ENCODE data around the gene CAPN7.
A peak's percentile ranks its signal among the peaks of the same experiment; 100 is the strongest.

The CAPN7 gene

DNA sequence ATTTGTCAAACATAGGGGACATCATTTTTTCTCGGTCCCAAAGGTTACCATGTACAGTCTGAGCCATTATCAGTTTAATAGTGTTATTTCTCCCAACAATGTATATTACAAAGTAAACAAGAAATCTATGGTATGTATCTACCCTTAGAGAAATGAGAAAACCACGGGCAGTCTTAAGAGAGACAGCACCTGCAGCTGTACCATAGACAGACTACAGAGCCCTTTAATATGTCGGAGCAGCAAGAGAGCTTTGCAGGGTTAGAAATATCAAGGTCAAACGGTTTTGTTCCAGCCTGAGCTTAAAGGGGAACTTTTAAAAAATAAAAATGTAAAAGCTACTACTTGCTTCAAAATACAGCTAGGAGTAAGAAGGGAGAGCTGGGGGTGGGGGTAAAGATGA, 73.2 kb downstream of the CAPN7 start:
- FAIRE-seq: no peak

DNA sequence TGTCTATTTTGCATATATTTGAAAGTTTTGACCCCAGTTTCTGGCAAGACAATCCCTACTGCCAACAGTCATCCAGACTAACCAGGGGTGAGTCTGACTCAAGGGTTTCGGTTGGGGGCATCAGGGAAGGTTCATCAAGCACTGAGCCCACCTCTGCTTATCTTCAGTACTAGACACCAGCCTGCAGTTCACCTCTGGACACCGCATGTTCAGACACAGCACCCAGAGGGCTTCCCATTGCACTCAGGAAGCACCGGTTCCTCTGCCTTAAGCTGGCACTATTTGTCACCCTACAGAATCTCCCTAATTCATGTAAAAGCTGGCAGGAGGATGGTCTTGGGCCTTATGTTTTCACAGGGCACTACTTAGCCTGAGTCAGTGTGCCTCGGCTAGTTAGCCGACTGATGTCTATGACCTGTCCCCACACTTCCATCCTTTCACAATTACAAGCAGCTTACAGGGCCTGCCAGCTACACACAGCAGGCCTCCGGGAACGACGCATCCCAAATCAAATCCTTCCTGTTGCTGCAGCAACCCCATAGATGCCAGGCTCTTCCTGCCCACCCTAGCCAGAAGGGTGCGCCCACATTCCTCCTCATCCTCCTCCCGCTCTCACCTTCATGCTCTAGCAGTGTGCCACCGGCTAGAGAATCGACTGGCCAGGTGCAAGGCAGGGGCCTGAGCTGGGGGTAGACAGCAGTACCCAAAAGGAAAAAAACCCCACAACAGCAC, 73.8 kb downstream of the CAPN7 start:
- no peak for FAIRE-seq

DNA sequence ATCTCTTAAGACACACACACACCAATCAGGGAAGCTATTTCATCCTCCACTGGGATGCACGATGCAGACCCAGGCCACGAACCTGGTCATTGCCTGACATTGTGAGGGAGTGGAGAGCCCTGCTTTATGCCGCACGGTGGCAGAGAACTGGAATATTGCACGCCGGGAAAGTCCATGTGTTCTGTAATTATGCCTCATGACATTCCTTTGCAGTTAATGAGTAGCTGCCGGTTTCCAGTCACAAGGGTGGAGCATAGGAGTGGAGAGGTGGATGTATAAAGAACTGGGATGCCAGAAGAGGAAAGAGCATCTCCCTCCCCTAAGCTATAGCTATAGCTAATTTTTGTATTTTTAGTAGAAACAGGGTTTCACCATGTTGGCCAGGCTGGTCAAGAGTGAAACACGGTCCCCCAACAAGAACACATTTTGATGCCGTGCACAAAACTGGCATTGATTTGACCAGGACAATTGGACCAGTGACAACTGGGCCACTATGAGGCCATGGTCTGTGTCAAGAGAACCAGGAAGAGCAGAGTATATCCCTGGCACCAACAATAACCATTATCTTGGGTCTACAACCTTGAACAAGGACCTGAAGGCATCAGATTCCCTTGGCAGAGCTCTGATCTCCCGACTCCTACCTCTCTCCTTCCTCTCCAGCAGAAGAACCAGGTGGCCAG, 74.9 kb downstream of the CAPN7 start:
- no peak for FAIRE-seq

DNA sequence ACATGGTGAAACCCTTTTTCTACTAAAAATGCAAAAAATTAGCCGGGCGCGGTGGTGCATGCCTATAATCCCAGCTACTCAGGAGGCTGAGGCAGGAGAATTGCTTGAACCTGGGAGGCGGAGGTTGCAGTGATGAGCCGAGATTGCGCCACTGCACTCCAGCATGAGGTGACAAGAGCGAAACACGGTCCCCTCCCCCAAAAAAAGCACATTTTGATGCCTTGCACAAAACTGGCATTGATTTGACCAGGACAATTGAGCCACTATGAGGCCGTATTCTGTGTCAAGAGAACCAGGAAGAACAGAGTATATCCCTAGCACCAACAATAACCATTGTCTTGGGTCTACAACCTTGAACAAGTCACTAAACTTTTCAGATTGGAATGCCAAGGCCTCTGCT, 75.8 kb downstream of the CAPN7 start:
- FAIRE-seq: no peak

DNA sequence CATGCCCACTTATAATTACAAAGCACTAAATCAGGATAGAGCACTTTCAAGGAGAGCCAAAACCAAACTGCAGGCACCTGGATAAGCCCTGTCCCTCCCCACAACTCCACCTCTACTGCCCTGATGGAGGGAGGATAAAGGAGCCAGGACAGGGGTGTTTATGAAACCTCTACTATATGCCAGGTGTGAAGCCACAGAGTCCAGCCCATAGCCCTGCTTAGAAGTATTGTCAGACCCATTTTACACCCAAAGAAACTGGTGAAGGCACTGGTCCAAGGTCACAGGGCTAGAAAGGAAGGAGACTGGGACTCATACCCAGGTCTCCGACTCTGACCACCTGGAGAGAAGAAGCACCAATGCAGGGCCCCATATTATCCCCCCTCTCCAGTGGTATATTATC, 77.7 kb downstream of the CAPN7 start:
- FAIRE-seq: no peak

DNA sequence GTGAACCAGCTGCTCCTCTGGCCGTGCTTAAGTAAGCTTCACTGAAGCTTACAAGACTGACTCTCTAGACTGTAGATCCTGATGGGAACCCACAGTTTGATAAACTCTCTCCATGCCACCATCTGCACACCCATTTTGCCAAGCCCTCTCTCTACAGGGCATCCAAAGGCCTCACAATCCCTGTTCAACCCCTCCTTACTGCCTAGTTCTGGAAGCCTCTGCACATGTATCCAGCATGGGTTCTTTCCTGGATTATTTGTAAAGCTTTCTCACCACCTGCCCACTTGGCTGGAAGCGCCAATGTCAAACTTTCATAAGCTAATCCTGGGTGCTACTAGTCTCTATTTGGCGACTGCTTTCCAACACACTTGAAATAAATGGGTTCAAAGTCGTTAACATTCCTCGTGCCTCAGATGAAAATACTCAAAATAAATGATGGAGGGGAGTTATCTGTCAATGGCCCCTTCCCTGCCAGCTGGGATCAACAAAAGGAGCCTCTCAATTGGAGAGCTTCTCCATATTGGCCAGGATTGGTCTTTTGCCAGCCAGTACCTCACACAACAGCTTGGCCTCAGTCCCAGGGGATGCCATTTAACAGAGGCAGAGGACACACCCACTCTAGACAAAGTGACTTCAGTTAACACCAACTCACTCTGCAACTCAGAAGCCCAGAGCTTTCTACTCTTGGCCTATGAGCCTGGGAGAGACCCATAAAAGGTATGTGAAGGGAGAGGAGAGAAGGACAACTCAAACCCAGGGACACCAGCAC, 78.3 kb downstream of the CAPN7 start:
- FAIRE-seq: no peak

DNA sequence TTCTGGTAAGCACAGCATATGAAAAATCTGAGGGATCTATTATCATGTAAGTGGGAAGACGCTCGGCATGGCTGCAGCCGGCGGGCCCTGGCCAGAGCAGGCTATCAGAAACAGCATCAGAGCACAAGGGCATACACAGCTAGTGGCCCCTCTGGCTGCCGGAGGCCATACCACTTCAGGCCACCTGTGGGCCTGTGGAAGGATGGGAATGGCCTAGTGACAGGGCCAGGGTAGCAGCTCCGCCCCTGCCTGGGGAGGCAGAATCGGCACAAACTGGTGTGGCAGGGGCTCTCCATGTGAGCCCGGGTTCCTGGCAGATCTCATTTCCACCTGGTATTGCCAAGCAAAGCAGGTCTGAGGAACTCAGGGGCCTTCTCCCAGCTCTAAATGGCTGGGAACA, 80.0 kb downstream of the CAPN7 start:
- no peak for FAIRE-seq

DNA sequence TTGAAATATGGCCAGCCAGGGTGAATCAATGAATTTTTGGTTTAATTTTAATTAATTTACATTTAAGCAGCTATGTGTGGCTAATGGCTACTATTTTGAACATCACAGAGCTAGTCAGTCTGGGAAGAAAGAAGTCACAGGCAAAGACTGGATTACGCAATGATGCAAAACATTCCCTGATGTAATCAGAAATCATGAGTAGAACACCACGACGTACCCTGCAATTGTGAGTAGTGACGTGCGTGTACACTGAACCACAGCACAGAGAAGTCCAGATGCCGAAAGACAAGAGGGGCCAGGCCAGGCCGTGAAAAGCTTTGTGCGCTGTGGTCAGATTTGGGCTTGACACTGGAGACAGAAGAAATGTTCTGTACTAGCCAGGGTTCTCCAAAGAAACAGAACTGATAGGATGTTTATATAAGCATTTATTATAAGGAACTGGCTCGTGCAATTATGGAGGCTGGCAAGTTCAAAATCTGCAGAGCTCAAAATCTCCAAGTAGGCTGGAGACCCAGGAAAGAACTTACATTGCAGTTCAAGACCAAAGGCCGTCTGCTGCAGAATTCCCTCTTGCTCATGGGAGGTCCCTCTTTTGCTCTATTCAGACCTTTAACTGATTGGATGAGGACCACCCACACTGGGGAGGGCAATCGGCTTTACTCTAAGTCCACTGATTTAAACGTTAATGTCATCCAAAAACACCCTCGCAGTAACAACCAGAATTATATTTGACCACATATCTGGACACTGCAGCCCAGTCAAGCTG, 81.7 kb downstream of the CAPN7 start:
- no peak for FAIRE-seq

DNA sequence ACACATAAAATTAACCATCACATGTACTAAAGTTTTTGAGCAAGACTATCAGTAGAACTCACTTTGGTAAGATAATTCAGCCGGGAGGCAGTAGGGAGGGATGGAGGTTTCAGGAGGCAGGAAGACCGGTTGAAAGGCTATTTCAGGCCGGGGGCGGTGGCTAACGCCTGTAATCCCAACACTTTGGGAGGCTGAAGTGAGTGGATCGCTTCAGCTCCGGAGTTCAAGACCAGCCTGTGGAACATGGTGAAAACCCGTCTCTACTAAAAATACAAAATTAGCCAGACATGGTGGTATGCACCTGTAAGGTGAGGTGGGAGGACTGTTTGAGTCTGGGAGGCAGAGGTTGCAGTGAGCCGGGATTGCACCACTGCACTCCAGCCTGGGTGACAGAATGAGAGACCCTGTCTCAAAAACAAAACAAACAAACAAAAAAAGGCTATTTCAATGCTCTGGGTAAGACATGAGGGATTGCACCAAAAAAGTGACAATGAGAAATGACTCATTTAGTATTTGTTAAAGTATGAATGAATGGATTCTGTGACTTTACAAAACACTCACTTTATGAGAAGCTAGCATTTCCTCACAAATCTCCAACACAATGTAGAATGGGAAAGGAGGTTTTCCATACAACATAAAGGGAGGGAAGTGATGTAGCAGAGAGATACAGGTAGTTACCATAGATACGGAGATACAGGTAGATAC, 82.4 kb downstream of the CAPN7 start:
- FAIRE-seq: no peak

DNA sequence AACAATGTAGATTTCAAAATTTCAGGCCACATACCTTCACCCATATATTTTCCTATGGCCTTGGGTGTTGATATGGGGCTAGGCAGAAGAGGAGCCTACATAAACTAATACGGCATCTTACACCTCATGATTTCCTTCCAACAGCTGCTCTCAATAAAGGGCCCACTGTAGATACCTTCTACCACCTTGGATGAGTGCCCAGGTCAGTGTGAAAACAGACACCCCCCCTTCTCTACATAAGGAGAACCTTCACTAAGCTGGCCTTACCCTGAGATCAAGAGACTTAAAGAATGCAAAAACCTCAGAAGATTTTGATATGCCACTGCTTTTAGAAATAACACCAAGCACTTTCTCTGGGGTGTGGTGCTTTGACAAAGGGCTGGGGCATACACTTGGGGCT, 83.6 kb downstream of the CAPN7 start:
- no peak for FAIRE-seq

DNA sequence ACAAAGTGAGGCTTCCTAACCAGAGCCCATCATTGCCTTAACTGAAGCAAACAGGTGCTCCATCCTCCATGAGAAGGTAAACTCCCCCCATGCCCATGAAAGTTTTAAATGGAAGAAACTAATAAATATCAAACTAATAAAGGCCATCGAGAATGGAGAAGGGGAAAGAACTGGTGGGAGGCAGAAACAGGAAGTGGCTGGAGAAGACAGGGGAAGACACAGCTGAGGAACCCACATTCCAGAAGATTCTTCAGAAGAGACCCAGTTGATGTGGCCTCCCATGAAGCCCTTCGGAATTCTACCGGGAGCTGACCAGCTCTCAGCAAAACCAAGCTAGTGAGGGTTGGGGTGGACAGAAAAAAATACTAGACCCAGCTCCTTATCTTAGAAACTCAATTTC, 84.7 kb downstream of the CAPN7 start:
- no peak for FAIRE-seq

DNA sequence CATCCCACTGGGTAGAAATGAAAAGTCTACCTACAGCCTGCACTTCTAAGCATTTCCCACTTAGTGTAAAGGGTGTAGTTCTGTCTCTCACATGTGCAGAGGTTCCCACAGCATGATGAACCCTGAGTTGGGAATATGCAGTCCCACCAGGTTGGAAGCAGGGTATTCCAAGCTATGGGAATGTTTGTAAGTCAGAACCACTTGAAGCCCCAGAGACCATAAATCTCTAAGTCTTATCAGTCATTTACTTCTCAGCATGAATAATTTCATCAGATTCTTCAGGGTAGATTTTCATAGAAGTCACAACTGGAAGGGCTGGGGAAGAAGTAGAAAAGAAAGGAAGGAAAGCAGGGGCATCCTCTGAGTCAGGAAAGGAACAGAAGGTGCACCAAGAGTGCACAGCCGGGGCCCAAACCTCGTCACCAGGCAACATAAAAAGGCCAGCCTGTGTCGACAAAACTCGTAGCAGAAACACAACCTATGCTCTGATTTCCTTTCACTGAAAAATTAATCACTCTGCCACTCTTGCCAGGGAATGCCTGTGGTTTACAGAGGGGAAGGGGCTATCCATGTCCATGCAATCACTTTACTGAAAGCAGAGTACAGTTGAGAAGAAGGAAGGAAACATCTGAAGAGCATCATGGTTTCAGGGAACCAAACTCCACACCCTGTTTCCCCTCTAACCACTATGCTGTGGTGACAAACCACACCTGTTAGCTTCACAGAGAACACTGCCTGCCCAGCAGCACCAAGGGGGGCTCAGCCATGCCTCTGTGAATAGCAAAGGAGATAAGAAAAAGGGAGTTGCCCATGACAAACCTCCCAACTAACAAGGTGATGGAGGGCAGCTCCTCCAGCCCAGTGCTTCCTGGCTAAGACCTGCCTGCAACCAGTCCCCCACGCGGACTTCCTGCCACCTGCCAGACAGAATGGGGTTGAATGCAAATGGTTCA, 85.8 kb downstream of the CAPN7 start:
- no peak for FAIRE-seq

DNA sequence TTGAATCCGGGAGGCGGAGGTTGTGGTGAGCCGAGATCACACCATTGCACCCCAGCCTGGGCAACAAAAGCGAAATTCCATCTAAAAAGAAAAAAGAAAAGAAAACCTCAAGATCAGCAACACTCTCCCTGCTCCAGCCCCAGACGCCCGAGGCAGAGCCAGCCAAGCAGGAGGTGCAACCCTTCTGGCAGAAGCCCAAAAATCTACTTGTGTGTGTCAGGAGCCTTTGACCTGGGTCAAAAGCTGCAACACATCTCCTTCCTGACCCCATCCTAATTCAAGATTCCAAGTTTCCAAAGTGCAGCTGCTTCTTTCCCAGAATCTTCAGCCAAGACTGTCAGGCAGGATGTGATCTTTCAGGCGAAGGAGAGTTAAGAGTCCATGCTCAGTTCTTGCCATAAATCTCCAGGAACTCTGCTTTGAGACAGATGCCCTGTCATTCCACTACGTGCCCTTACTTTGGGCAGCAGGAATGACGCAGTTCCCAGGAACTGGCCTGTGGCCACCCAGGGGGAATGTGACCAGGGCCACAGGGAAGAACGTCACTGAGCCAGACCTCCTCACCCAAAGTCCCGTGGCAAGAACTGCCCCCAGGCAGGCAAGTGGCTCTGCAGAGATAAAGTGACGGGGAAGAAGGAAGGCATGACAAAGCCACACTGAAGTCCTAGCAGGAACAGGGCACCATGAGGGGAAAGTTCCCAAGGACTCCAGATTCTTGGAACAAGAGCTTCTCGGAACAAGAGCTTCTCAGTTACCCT, 86.9 kb downstream of the CAPN7 start:
- FAIRE-seq: no peak

DNA sequence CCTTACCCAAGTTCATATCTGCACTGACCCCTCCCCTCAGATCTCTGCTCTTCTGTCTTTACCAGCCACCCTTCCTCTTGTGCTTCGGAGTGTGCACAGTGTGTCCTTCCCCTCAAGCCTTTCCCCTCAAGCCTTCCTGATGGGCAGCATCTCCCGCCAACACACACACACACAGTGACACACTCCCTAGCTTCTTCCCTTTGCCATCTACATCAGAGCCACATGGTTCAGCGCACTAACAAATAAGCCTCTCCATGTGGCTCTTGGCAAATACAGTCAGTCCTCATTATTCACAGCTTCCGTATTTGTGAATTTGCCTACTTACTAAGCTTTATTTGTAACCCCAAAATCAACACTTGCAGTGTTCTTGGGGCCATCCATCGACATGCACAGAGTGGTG, 88.9 kb downstream of the CAPN7 start:
- FAIRE-seq: no peak

DNA sequence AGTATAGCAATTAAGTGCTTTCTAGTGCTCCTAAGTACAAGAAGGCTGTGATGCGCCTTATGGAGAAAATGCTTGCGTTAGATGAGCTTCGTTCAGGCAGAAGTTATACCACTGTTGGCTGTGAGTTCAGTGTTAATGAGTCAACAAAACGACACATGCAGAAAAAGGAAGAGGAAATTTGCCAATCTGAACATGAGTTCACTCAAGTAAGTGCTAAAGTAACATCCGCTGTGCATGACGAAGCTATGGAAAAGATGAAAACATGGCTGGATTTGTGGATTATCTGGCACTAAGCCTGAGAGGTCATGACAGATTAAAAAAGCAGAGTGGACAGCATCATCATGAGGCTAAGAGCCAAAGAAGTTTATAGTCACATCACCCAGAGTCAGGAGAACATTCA, 89.5 kb downstream of the CAPN7 start:
- peak; percentile 88 for FAIRE-seq

DNA sequence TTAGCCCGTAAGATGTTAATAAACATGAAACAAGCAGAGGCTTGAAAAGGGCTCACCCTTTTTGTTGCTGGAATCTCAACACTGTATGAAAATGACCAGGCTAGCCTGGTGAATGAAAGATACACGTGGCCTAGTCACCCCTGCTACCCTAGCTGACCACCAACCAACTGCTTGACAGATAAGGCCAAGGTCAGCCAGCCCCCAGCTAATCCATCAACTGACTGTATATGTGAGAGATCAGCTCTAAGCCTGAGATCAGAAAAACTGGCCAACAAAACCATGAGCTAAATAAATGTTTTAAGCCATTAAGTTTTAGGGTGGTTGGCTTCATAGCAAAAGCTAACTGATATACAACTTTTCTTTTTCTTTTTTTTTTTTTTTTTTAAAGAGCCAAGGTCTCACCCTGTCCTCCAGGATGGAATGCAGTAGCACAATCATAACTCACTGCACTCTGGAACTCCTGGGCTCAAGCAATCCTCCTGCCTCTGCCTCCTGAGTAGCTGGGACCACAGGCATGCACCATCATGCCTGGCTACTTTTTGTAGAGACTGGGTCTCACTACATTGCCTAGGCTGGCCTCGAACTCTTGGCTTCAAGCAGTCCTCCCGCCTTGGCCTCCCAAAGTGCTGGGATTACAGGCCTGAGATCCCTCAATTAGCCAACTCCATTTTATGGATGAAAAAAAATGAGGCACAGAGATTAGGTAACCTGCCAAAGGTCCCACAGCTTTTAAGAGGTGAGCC, 91.7 kb downstream of the CAPN7 start:
- FAIRE-seq: no peak

DNA sequence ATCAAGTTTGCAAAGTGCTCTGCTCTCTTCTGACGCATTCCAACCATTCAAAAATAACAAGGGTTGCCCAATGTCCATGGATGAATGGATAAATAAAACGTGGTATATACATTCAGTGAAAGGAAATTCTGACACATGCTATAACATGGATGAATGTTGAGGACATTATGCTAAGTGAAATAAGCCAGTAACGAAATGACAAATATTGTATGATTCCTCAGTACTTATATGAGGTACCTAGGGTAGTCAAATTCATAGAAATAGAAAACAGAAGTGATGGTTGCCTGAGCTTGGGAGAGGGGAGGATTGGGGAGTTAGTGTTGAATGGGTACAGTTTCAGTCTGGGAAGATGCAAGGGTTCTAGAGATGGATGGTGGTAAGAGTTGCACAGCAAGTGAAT, 92.5 kb downstream of the CAPN7 start:
- FAIRE-seq: no peak

DNA sequence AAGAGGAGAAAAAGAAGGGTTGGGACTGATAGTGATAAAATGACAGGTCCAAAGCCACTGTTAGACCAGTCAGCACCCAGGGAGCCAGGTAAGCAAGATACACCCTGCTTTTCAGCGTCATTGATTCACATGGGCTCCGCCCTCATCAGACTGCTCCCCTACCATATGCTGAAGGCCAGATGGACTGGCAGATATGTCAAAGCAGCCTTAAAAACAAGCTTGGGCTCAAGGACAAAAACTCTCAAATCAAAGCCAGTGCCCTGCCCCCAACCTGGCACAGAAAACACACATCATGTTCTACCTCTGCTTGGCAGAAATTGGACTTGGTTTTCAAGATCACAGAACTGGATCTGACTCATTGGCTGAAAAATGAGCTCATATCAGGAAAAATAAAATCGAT, 93.0 kb downstream of the CAPN7 start:
- FAIRE-seq: no peak

DNA sequence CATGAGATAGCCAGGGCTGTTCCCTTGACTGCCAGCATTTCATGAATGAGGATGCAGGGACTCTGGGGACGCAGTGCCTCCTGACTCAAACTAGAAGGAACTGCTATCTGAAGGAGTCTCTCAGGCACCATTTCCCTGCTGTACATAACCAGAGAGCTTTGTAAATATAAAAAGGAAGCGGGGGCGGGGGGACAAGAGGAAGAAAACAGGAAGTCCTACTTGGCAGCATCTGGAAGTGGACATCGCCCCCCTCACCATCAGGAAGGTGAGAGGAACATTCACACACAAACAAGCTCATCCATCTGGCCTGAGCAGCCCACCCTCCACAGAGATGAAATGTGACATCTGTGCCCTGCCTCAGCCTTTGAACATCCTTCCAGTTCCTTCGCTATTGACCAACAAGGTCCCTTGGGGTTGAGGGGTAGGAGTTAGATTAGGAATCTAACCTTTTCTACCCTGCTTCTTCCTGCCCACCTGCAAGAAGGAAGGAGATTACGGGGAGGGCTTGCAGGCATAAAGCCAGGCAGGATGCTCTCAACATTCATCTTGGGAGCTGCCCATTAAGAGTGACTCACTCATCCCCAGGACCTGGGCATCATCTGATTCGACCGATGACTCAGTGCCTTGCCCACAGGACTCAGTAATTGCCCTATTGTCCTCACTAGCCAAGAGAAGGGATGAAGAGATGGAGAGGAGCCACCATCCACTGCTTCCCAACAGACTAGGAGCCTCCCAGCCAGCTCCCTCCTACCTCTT, 94.5 kb downstream of the CAPN7 start:
- FAIRE-seq: no peak
